Measurements from ENCODE around the gene PXDN.

GRCh38 chr2:1677821-1678165 is 66.5 kb downstream of the PXDN start:
- TF ChIP-seq, protein P1, sequence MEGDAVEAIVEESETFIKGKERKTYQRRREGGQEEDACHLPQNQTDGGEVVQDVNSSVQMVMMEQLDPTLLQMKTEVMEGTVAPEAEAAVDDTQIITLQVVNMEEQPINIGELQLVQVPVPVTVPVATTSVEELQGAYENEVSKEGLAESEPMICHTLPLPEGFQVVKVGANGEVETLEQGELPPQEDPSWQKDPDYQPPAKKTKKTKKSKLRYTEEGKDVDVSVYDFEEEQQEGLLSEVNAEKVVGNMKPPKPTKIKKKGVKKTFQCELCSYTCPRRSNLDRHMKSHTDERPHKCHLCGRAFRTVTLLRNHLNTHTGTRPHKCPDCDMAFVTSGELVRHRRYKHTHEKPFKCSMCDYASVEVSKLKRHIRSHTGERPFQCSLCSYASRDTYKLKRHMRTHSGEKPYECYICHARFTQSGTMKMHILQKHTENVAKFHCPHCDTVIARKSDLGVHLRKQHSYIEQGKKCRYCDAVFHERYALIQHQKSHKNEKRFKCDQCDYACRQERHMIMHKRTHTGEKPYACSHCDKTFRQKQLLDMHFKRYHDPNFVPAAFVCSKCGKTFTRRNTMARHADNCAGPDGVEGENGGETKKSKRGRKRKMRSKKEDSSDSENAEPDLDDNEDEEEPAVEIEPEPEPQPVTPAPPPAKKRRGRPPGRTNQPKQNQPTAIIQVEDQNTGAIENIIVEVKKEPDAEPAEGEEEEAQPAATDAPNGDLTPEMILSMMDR (conservative IDR thresholded peaks at IDR 0.05; ENCODE audit: low read depth, low read length) = no peak
- TF ChIP-seq EZH2phosphoT487 (IDR thresholded peaks at IDR 0.05; ENCODE audit: borderline replicate concordance, low read length) = no peak
- TF ChIP-seq EZH2 (IDR thresholded peaks at IDR 0.05; ENCODE audit: low read length, unreplicated experiment) = no peak

All from PC-3 (cell line).